LNCAP (cell line): ENCODE measurements around the gene NMBR.

Experiments used
- TF ChIP-seq, protein P1 (sequence below): fragments of 450-650 bp; IDR thresholded peaks from 2 replicates; pipeline ENCODE4 v1.5.1; 2017; ENCODE audit warnings: mild to moderate bottlenecking

The NMBR gene

DNA sequence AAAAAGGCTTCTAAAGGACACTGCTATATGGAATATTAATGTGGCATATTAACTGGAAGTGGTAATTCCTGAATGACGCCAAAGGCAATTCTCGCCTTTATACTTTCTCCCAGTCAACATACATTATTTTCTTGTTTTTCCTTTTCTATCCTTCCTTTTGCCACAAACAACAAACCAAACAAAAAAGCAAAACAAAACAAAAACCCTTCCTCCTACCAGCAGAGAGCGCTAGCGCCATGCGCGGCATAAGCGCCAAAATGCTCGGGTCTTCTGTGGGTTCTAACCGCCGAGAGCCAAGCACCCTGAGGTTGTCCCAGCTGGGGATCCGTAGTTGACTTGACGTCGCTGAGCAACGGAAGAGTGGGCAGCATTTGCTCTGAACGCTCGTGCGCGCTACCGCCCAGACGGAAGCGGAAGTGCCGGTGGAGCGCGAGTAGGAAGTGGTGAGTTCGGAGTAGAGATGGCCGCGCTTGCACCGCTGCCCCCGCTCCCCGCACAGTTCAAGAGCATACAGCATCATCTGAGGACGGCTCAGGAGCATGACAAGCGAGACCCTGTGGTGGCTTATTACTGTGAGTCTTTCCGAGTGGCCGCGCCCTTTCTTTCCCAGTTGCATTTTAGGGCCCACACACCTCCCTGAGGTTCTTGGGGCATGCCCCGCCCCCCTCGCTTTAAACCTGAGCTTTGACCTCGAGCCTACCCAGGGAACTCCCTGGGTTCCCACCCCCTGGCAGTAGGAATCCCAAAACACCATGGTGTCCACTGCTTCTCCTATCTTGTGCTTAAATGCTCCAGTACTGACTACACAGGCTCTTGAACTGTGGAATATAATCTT is at the start of gene NMBR, which contains the start of gene VTA1:
TSS of gene NMBR (minus strand) at position 295 of the 835 bp plus-strand sequence. CDS start 58,464 bp downstream, outside the sequence.
TSS of gene VTA1 (plus strand) at position 436 of the 835 bp plus-strand sequence. CDS start at position 461, 25 bp downstream.
- TF ChIP-seq, protein P1, sequence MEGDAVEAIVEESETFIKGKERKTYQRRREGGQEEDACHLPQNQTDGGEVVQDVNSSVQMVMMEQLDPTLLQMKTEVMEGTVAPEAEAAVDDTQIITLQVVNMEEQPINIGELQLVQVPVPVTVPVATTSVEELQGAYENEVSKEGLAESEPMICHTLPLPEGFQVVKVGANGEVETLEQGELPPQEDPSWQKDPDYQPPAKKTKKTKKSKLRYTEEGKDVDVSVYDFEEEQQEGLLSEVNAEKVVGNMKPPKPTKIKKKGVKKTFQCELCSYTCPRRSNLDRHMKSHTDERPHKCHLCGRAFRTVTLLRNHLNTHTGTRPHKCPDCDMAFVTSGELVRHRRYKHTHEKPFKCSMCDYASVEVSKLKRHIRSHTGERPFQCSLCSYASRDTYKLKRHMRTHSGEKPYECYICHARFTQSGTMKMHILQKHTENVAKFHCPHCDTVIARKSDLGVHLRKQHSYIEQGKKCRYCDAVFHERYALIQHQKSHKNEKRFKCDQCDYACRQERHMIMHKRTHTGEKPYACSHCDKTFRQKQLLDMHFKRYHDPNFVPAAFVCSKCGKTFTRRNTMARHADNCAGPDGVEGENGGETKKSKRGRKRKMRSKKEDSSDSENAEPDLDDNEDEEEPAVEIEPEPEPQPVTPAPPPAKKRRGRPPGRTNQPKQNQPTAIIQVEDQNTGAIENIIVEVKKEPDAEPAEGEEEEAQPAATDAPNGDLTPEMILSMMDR = peak; percentile 92

DNA sequence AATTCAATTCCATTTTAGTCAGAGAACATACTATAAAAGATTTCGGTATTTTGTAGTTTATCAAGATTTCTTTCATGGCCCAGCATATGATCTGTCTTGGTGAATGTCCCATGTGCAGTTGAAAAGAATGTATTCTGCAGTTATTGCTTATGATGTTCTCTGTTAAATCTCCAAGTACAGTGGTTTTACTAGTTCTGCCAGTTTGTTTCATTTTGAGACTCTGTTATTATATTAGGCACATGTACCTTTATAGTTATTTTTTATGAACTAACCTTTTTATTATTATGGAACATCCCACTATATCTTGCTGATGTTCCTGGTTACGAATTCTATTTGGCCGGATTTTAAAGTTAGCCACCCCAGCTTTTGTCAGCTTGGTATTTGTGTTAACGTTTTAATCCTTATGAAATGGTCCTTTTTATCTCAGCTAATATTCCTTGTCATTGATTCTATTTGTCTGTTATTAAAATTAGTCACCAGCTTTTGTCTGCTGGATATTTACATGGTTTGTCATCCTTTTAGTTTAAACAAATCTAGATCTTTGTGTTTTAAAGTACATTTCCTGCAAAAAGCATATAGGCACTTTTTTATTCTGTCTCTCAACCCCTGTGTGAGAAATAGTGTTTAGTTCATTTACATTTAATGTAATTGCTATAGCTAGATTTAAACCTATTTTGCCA is 49.1 kb upstream of the NMBR start:
- TF ChIP-seq, protein P1 = no peak

DNA sequence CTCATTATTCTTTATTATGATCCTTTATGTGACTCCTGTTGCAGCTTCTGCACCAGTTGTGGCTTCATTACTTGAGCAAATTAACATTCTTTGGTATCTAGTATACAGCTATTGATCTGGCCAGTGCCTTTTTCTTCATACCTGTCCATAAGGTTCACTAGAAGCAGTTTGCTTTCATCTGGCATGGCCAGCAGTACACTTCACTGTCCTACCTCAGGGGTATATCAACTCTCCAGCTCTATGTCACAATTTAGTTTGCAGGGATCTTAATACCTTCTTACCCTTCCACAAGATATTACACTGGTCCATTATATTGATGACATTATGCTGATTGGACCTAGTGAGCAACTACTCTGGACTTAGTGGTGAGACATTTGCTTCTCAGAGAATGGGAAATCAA is 46.7 kb upstream of the NMBR start:
- TF ChIP-seq, protein P1 = no peak

DNA sequence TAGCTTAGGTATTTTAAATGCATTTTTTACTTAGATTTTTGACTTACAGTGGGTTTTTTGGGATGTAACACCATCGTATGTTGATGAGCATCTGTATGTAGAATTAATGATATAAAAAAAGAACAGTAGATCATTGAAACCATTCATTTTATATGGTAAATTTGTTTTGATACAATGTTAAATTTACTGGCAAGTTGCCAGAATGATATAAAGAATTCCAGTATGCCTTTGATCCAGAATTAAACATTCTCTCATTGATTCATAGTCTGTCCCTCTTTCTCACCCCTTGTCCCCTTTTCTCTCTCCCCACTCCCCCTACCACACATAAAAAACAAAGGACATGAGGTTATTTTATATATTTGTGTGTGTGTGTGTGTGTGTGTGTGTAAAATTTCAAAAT is 45.4 kb upstream of the NMBR start:
- TF ChIP-seq, protein P1 = no peak

DNA sequence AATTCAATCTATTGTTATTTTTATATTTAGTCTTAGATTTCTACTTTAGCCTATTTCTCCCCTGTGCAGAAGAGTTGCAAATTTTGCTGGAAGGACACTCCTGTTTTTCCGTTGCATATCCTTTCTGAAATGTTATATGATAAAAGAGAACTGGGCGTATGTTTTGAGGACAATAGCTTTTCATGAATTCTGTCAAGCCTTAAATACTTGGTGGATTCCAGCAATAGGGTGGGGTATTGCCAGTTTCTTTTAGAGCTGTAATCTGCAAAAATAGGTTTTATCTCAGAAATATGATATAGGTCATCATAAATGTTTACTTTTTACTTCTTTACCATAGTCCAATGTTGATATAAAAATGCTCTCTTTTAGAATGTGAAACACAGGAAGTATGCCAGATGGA is 42.1 kb upstream of the NMBR start:
- TF ChIP-seq, protein P1 = no peak

DNA sequence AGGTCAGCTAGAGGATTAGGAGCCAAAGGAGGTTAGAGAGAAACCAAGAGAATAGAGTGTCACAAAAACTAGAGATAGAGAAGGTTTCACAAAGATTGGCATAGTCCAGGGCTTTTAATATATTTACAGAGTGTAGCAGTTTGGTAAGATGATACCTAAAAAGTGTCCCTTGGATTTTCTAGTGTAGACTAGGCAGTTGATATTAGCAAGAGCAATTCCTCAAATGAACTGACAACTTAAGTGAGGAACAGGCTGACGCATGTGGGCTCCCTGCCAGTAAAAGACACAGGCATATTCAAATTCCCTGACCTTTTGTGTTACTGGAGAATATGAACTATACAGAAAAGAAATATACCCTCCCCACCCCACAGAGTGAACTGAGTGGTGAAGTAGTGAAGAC is 40.3 kb upstream of the NMBR start:
- TF ChIP-seq, protein P1 = no peak

DNA sequence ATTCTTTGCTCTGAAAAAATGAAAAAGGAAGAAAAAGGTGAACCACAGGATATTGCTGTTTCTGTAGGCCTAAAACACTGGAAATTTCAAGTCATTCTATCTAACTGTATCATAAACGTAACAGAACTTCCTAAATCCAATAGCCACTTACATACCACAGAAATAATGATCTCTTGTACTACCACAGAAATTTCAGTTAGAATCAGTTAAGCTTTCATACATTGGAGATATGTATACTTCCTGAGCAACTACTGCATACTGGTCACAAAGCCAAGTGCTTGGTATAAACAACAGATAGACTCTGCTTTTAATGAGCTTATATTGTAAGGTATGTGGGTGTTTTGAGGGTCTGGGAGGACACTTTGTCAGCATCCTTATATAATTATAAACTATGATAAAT is 38.7 kb upstream of the NMBR start:
- TF ChIP-seq, protein P1 = no peak
